Activated CD8-positive, alpha-beta memory T cell treated with anti-CD3 and anti-CD28 coated beads, Interleukin-2, amount 50 U/mL, for 1 hour (primary cell): ENCODE results near the gene TBX22.
"Not testable (repeated sequence)": the region's sequence is repeated elsewhere in the genome, so short reads cannot be mapped to it uniquely, and the experiment has no call there.

ENCODE experiments used
- DNase-seq: peaks from one replicate; pipeline ENCODE4 v3.0.0-alpha.2; 2020; ENCODE audit errors: extremely low read depth

TBX22 gene

GRCh38 chrX:80014141-80014940, at the start of gene TBX22:
TBX22 (plus strand) TSS chrX:80014753; CDS start chrX:80022270, 7,517 bp downstream.
- DNase-seq: no peak

- no peak for DNase-seq
Measured at GRCh38 chrX:79975605-79976004, 38.9 kb upstream of the TBX22 start.

- no peak for DNase-seq
Measured at GRCh38 chrX:80004458-80004857, 10.1 kb upstream of the TBX22 start.

GRCh38 chrX:80011522-80011921, 3.0 kb upstream of the TBX22 start:
- no peak for DNase-seq

GRCh38 chrX:80016182-80016581, 1.6 kb downstream of the TBX22 start:
- DNase-seq: no peak

GRCh38 chrX:80021621-80022020, 7.1 kb downstream of the TBX22 start:
- DNase-seq: no peak

- no peak for DNase-seq
Measured at GRCh38 chrX:80022363-80023031, 7.9 kb downstream of the TBX22 start.

GRCh38 chrX:80026116-80026515, 11.6 kb downstream of the TBX22 start:
- no peak for DNase-seq

GRCh38 chrX:80066156-80066555, 51.6 kb downstream of the TBX22 start:
- not testable (repeated sequence) for DNase-seq

- not testable (repeated sequence) for DNase-seq
Measured at GRCh38 chrX:80075625-80076024, 61.1 kb downstream of the TBX22 start.
